GM13976 (cell line): Measurements from ENCODE around the gene MBD4.

Experiments
- DNase-seq: peaks from one replicate; pipeline ENCODE4 v3.0.0; 2012; ENCODE audit warnings: low spot score
- CTCF ChIP-seq: IDR thresholded peaks from 2 replicates; pipeline ENCODE4 v1.5.1; 2012; ENCODE audit warnings: borderline replicate concordance, mild to moderate bottlenecking; ENCODE audit not compliant: insufficient read depth; ENCODE audit errors: extremely low read depth, missing control alignments, control extremely low read depth
- in situ Hi-C: fragments of 300-500 bp; cut with MboI; formaldehyde crosslinking; loops from one replicate; pipeline ENCODE4 v1.12.0; 2022; ENCODE audit warnings: low sequenced_read_pairs, mixed read lengths, inconsistent platforms; ENCODE audit not compliant: unreplicated experiment

Gene MBD4

GRCh38 chr3:129409541-129409940 lies 30.2 kb downstream of the MBD4 start:
- in situ Hi-C loops: no loop called here
- no peak for DNase-seq
- TF ChIP-seq CTCF: no peak

DNA sequence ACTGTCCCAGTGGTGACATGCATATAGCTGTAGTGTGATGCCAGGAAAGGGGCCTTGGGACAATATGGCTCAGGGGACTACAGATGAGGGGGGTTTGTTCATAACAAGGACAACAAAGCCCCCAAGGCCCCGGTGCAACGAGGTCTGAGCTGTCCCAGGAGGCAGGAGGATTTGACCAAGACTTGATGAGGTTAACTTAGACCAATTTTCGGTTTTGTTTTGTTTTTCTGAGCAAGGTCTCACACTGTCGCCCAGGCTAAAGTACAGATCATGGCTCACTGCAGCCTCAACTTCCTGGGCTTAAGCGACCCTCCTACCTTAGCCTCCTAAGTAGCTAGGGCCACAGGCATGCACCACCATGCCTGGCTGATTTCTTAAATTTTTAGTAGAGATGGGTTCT lies 35.1 kb downstream of the MBD4 start:
- DNase-seq: no peak
- no peak for TF ChIP-seq CTCF
- in situ Hi-C loops: no loop called here

- TF ChIP-seq CTCF: no peak
- in situ Hi-C loops: no loop called here
- no peak for DNase-seq
Measured at GRCh38 chr3:129404130-129404529, 35.6 kb downstream of the MBD4 start.

GRCh38 chr3:129403450-129403849 lies 36.3 kb downstream of the MBD4 start:
- TF ChIP-seq CTCF: no peak
- no peak for DNase-seq
- in situ Hi-C loops: no loop called here

GRCh38 chr3:129402616-129403015 lies 37.1 kb downstream of the MBD4 start:
- no peak for DNase-seq
- TF ChIP-seq CTCF: no peak
- in situ Hi-C loops: no loop called here

DNA sequence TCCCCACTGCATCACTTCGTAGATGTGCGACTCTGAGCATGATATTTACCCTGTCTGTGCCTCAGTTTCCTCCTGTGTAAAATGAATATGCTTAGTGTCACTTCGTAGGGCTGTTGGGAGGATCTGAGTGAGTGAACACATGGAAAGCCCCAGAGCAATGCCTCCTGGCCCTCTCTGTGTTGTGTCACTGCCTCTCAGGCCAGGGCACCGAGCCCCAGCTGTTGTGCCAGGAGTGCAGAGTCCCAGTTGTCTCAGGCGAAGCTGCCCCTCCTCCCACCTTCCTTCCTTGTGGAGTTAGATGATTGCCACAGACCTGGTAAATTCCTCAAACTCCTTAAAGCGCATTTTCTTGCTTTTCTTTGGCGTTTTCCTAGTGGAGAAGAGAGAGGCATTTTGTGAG lies 37.5 kb downstream of the MBD4 start:
- in situ Hi-C loops: no loop called here
- no peak for DNase-seq
- TF ChIP-seq CTCF: no peak

- TF ChIP-seq CTCF: no peak
- in situ Hi-C loops: no loop called here
- DNase-seq: no peak
Measured at GRCh38 chr3:129399895-129400357, 39.8 kb downstream of the MBD4 start.
